SJCRH30 (cell line): ENCODE measurements around the gene WDHD1. TPM values are rescaled to one million over a fixed set of nuclear protein-coding genes. Genes with fewer than 3 reads are reported as not detected.
A peak's percentile ranks its signal among the peaks of the same experiment; 100 is the strongest.
"Not testable (repeated sequence)": the region's sequence is repeated elsewhere in the genome, so short reads cannot be mapped to it uniquely, and the experiment has no call there.

Experiments used
- DNase-seq, 2 experiments: peaks; one replicate each; pipeline ENCODE4 v3.0.0-alpha.2; 2015 to 2020
- H3K27ac ChIP-seq: fragments of 250-450 bp; sonication (Bioruptor Pico); 2 replicates; pipeline ENCODE4 v1.5.1; 2020; ENCODE audit warnings: mild to moderate bottlenecking, moderate library complexity
- H3K27me3 ChIP-seq: fragments of 250-450 bp; sonication (Bioruptor Pico); 2 replicates; pipeline ENCODE4 v1.5.1; 2020; ENCODE audit warnings: mild to moderate bottlenecking, moderate library complexity
- H3K36me3 ChIP-seq: fragments of 250-450 bp; sonication (Bioruptor Pico); 2 replicates; pipeline ENCODE4 v1.5.1; 2020; ENCODE audit warnings: mild to moderate bottlenecking, moderate library complexity
- H3K4me1 ChIP-seq: fragments of 250-450 bp; sonication (Bioruptor Pico); 2 replicates; pipeline ENCODE4 v1.5.1; 2020; ENCODE audit warnings: mild to moderate bottlenecking, moderate library complexity
- H3K4me3 ChIP-seq: fragments of 250-450 bp; sonication (Bioruptor Pico); 2 replicates; pipeline ENCODE4 v1.5.1; 2020; ENCODE audit warnings: mild to moderate bottlenecking, moderate library complexity
- H3K9me3 ChIP-seq: fragments of 250-450 bp; sonication (Bioruptor Pico); replicated peaks from 2 replicates; pipeline ENCODE4 v1.5.1; 2020; ENCODE audit warnings: mild to moderate bottlenecking, moderate library complexity
- total RNA-seq: library from RNA; depleted of rRNA; stranded (reverse); fragments of >200 nt; shearing (Covaris generic); gene quantifications from 2 replicates; pipeline ENCODE4 v1.2.3, GENCODE V29; 2014

Gene WDHD1
- total RNA-seq, 1 experiment from 2014 or later: 45.3 TPM

GRCh38 chr14:54919330-54919729, 107.6 kb downstream of the WDHD1 start:
- H3K27me3 ChIP-seq: no peaks in the 10 kb centered on the region
- no peak for DNase-seq
- no peaks in the 10 kb centered on the region for H3K36me3 ChIP-seq
- no peak overlapping the region for H3K27ac ChIP-seq
- no peaks in the 10 kb centered on the region for H3K9me3 ChIP-seq
- H3K4me3 ChIP-seq: no peak overlapping the region
- H3K4me1 ChIP-seq: no peaks in the 10 kb centered on the region

GRCh38 chr14:54918427-54918826, 108.5 kb downstream of the WDHD1 start:
- Histone ChIP-seq H3K4me3 (no peak overlapping the region), H3K4me1 (no peaks in the 10 kb centered on the region), H3K27ac (no peak overlapping the region), H3K9me3 (no peaks in the 10 kb centered on the region), H3K27me3 (no peaks in the 10 kb centered on the region), H3K36me3 (no peaks in the 10 kb centered on the region)
- peak; percentile 24 to 39 for DNase-seq

- no peak for DNase-seq
- H3K4me1 ChIP-seq: no peaks in the 10 kb centered on the region
- H3K36me3 ChIP-seq: no peaks in the 10 kb centered on the region
- H3K27me3 ChIP-seq: no peaks in the 10 kb centered on the region
- no peak overlapping the region for H3K27ac ChIP-seq
- H3K9me3 ChIP-seq: no peaks in the 10 kb centered on the region
- H3K4me3 ChIP-seq: no peak overlapping the region
These were observed 110.8 kb downstream of the WDHD1 start for GRCh38 chr14:54916101-54916500.

GRCh38 chr14:54909817-54910558, 116.9 kb downstream of the WDHD1 start:
- Histone ChIP-seq H3K9me3 (no peaks in the 10 kb centered on the region), H3K4me1 (no peaks in the 10 kb centered on the region), H3K27ac (no peak overlapping the region), H3K27me3 (no peaks in the 10 kb centered on the region), H3K4me3 (no peak overlapping the region), H3K36me3 (no peaks in the 10 kb centered on the region)
- no peak for DNase-seq

GRCh38 chr14:54908973-54909372, 117.9 kb downstream of the WDHD1 start:
- not testable (repeated sequence) for H3K27me3 ChIP-seq, H3K27ac ChIP-seq, H3K4me3 ChIP-seq, DNase-seq, H3K9me3 ChIP-seq, H3K36me3 ChIP-seq, H3K4me1 ChIP-seq

GRCh38 chr14:54908190-54908589, 118.7 kb downstream of the WDHD1 start:
- no peaks in the 10 kb centered on the region for H3K27me3 ChIP-seq
- no peaks in the 10 kb centered on the region for H3K9me3 ChIP-seq
- DNase-seq: no peak
- H3K27ac ChIP-seq: no peak overlapping the region
- H3K36me3 ChIP-seq: no peaks in the 10 kb centered on the region
- no peaks in the 10 kb centered on the region for H3K4me1 ChIP-seq
- no peak overlapping the region for H3K4me3 ChIP-seq

GRCh38 chr14:54906075-54906474, 120.8 kb downstream of the WDHD1 start:
- Histone ChIP-seq H3K27ac (no peak overlapping the region), H3K4me1 (peaks cover 3% of the 10 kb centered on the region; the same call in 1 of the 2 replicates), H3K4me3 (no peak overlapping the region), H3K27me3 (no peaks in the 10 kb centered on the region), H3K36me3 (no peaks in the 10 kb centered on the region), H3K9me3 (no peaks in the 10 kb centered on the region)
- no peak for DNase-seq

- Histone ChIP-seq H3K4me1 (peaks cover 4% of the 10 kb centered on the region; the same call in 1 of the 2 replicates), H3K9me3 (no peaks in the 10 kb centered on the region), H3K4me3 (peak within 1 kb of the TSS; percentile 76), H3K27ac (no peak within 1 kb of the TSS), H3K36me3 (no peaks in the 10 kb centered on the region), H3K27me3 (no peaks in the 10 kb centered on the region)
- DNase-seq: peak; percentile 52 to 77
These were observed 124.1 kb downstream of the WDHD1 start, which contains the start of gene GCH1 for GRCh38 chr14:54902521-54903420. TSS of gene GCH1 (minus strand) at chr14:54902826. CDS start at chr14:54902663, 163 bp downstream.

GRCh38 chr14:54902143-54902520, 124.8 kb downstream of the WDHD1 start:
- Histone ChIP-seq H3K27me3 (no peaks in the 10 kb centered on the region), H3K4me3 (peak overlapping the region; percentile 76), H3K27ac (no peak overlapping the region), H3K4me1 (peaks cover 4% of the 10 kb centered on the region; the same call in 1 of the 2 replicates), H3K9me3 (no peaks in the 10 kb centered on the region), H3K36me3 (no peaks in the 10 kb centered on the region)
- DNase-seq: peak; percentile 50 to 64

- no peaks in the 10 kb centered on the region for H3K9me3 ChIP-seq
- H3K36me3 ChIP-seq: no peaks in the 10 kb centered on the region
These were observed 125.3 kb downstream of the WDHD1 start for GRCh38 chr14:54901380-54902142.

GRCh38 chr14:54899573-54899972, 127.3 kb downstream of the WDHD1 start:
- peaks cover 4% of the 10 kb centered on the region; the same call in 1 of the 2 replicates for H3K4me1 ChIP-seq
- H3K4me3 ChIP-seq: no peak overlapping the region
- no peaks in the 10 kb centered on the region for H3K27me3 ChIP-seq
- no peaks in the 10 kb centered on the region for H3K36me3 ChIP-seq
- H3K27ac ChIP-seq: no peak overlapping the region
- no peaks in the 10 kb centered on the region for H3K9me3 ChIP-seq
- no peak for DNase-seq

More at GRCh38 chr14:54901380-54902142, 125.3 kb downstream of the WDHD1 start:
- Histone ChIP-seq H3K27ac (no peak overlapping the region), H3K4me1 (peaks cover 4% of the 10 kb centered on the region; the same call in 1 of the 2 replicates), H3K27me3 (no peaks in the 10 kb centered on the region), H3K4me3 (peak overlapping the region; percentile 76)
- DNase-seq: peak in 1 of 2 experiments; percentile 6

GRCh38 chr14:54897809-54898555, 128.9 kb downstream of the WDHD1 start:
- not testable (repeated sequence) for H3K9me3 ChIP-seq, DNase-seq, H3K27me3 ChIP-seq, H3K36me3 ChIP-seq, H3K4me3 ChIP-seq, H3K27ac ChIP-seq, H3K4me1 ChIP-seq

GRCh38 chr14:54895683-54896082, 131.2 kb downstream of the WDHD1 start:
- Histone ChIP-seq H3K9me3 (no peaks in the 10 kb centered on the region), H3K27me3 (no peaks in the 10 kb centered on the region), H3K4me3 (no peak overlapping the region), H3K27ac (no peak overlapping the region), H3K36me3 (no peaks in the 10 kb centered on the region), H3K4me1 (no peaks in the 10 kb centered on the region)
- no peak for DNase-seq

- no peaks in the 10 kb centered on the region for H3K36me3 ChIP-seq
- no peak for DNase-seq
- H3K9me3 ChIP-seq: no peaks in the 10 kb centered on the region
- no peak overlapping the region for H3K27ac ChIP-seq
- no peaks in the 10 kb centered on the region for H3K27me3 ChIP-seq
- H3K4me3 ChIP-seq: no peak overlapping the region
- no peaks in the 10 kb centered on the region for H3K4me1 ChIP-seq
These were observed 131.9 kb downstream of the WDHD1 start for GRCh38 chr14:54894995-54895394.
